Measurements from ENCODE around the gene GRIN1.

GRIN1 gene

DNA sequence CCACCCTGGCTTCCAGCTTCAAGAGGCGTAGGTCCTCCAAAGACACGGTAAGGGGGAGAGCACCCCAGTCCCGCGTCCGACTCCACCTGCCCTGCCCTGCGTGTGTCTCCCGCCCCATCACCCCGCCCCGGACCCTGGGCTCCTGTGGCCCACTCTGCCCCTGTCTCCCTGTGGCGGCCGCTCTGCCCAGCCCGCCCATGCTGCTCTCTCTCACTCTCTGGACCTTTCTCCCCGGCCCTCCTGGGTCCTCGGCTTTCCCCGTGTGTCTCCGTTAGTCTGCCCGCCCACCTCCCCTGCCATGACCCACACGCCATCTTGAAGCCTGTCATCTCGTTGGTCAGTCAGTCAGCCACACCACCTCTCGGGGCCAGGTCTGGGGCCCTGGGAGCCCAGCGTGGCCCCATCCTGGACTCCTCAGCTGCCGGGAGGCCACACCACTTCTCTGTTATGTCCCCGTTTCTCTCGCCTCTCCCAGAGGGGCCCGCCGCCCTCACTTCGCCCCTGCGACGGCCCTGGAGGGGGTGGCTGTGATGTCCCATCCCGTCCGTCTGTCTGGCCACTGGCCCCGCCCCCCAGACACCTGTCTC lies 26.4 kb downstream of the GRIN1 start:
- no peak for DNase-seq

DNA sequence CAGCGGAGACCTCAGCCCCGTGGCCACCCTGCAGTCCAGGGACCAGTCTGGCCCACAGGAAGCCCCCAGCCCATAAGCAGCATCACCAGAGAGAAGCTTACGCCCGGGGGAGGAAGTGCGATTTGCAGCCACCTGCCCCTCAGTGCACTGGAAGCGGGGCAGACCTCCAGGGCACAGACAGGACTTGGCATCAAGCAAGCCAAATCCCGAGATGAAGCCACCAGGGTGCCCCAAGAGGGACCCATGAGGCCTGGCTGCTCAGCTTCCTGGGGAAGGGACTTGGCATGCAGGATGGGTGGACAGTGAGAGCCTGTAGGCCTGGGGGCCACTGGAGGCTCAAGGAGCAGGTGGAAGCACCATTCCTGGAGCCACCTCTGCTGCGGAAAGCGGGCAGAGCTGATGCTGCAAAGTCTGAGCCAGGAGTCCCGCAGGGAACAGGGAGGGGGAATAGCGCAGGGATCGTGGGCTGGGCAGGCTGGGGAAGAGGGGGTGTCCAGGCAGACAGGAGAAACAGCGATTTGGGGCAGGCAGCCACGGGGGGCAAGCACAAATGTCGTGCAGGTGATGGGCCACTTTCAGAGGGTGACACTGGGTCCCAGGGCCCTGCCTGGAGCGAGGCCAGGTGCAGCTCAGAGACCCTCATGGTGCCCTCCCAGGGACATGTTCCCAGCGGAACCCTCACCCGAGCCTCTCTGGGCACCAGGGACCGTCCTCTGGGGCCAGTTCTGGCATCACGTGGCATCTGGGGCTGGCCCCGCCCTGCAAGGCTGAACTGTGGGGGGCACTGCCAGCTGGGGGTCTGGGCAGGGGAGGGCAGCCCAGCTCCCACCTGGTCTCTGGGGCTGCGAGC lies 27.7 kb downstream of the GRIN1 start:
- no peak for DNase-seq

DNA sequence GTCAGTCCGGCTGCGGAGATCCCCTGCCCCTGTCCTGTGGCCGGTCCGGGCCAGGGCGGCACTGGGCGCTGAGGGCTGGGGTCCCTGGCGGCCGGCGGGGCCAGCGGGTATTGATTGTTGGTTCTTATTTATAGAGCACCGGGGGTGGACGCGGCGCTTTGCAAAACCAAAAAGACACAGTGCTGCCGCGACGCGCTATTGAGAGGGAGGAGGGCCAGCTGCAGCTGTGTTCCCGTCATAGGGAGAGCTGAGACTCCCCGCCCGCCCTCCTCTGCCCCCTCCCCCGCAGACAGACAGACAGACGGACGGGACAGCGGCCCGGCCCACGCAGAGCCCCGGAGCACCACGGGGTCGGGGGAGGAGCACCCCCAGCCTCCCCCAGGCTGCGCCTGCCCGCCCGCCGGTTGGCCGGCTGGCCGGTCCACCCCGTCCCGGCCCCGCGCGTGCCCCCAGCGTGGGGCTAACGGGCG lies 28.4 kb downstream of the GRIN1 start:
- DNase-seq: no peak

DNA sequence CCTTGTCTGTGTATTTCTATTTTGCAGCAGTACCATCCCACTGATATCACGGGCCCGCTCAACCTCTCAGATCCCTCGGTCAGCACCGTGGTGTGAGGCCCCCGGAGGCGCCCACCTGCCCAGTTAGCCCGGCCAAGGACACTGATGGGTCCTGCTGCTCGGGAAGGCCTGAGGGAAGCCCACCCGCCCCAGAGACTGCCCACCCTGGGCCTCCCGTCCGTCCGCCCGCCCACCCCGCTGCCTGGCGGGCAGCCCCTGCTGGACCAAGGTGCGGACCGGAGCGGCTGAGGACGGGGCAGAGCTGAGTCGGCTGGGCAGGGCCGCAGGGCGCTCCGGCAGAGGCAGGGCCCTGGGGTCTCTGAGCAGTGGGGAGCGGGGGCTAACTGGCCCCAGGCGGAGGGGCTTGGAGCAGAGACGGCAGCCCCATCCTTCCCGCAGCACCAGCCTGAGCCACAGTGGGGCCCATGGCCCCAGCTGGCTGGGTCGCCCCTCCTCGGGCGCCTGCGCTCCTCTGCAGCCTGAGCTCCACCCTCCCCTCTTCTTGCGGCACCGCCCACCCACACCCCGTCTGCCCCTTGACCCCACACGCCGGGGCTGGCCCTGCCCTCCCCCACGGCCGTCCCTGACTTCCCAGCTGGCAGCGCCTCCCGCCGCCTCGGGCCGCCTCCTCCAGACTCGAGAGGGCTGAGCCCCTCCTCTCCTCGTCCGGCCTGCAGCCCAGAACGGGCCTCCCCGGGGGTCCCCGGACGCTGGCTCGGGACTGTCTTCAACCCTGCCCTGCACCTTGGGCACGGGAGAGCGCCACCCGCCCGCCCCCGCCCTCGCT lies 29.0 kb downstream of the GRIN1 start:
- DNase-seq: no peak

DNA sequence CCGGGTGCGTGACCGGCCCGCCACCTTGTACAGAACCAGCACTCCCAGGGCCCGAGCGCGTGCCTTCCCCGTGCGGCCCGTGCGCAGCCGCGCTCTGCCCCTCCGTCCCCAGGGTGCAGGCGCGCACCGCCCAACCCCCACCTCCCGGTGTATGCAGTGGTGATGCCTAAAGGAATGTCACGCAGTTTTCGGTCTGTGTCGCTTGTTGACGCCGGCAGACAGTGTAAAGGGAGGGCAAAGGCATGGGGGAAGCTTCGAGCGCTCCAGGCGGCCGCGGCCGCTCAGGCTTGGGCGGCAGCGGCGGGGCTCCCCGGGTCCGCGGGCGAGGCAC lies 29.6 kb downstream of the GRIN1 start:
- no peak for DNase-seq

DNA sequence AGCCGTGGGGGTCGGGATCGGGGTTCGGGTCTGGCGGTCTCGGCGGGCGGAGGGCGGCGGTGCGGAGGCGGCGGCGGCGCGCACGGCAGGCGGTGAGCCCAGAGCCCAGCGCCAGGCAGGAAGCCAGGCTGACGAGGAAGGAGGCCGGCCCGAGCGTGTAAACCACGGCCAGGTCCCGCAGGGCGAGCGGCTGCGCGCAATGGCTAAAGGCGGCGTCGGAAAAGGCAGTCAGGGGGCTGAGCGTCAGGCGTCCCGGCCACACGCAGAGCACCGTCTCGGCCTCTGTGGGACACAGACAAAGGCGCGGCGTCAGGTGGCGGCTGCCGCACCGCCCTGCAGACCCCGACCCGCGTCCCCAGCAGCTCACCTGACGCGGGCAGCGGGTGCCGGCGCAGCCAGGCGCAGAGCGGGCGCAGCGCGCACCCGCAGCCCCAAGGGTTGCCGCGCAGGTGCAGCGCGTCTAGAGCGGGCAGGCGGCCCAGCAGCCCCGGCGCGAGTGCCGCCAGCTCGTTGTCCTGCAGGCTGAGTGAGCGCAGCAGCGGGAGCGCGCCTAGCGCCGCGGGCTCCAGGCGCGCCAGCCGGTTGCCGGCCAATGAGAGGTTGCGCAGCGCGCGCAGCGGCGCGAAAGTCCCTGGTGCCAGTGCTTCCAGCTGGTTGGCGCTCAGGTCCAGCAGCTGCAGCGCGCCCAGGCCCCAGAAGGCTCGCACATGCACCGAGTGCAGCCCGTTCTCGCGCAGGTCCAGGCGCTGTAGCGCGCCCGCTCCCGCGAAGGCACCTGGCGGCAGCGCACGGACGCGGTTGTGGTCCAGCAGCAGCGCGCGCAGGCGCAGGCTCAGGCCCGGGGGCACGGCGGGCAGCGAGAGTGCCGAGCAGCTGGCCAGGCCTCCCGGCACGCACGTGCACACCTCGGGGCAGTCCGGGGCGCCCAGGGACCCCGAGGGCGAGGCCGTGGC lies 30.2 kb downstream of the GRIN1 start:
- DNase-seq: no peak

DNA sequence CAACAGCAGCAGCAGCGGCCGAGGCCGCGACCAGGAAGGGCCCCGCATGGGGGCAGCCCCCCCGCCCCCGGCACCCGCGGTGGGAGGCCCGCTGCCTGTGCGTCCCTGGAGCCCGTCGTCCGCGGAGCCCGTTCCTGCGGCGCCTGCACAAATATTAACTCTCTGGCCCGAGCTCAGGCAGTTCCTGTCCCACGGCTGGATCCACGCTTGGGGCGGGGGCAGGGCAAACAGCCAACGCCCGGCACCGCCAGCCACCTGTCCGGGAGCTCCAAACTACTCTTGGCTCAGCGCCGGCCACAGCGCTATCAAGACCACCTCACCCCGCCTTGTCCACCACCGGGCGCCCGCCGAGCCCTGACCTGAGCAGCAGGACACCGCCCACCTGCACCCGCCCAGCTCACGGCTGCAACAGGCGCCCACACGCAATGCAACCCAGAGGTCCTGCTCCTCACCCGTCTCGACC lies 31.0 kb downstream of the GRIN1 start, which contains the start of gene LRRC26:
TSS of gene LRRC26 (minus strand) at position 156 of the 463 bp plus-strand sequence. CDS start at position 48, 108 bp downstream.
- DNase-seq: no peak

DNA sequence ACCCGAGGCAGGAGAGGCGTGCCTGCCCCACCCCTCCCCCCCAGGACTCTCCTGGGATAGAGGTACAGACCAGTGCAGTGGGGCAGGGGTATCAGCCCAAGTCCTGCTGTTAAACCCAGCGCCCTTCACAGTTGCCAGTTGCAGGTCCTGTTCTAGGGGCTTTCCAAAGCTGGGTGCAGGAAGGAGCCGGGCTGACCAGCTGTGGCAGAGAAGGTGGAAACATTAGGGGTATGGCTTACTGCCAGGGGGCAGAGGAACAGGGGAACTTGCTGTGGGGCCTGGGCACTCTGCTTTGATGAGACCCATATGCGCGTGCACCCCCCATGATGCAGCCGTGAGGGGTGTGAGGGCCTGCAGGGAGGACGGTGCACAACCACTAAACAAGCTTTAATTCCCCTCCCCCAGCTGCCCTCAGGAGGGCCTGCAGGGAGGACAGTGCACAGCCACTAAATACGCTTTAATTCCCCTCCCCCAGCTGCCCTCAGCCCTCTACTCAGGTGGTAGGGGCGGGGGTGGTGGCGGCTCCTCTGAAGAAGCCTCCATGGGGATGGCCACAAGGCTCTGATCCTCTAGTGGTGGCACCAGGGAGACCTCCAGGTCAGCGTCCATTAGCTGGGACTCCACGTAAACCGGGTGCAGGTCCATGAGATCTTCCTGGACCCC lies 31.7 kb downstream of the GRIN1 start:
- DNase-seq: no peak

DNA sequence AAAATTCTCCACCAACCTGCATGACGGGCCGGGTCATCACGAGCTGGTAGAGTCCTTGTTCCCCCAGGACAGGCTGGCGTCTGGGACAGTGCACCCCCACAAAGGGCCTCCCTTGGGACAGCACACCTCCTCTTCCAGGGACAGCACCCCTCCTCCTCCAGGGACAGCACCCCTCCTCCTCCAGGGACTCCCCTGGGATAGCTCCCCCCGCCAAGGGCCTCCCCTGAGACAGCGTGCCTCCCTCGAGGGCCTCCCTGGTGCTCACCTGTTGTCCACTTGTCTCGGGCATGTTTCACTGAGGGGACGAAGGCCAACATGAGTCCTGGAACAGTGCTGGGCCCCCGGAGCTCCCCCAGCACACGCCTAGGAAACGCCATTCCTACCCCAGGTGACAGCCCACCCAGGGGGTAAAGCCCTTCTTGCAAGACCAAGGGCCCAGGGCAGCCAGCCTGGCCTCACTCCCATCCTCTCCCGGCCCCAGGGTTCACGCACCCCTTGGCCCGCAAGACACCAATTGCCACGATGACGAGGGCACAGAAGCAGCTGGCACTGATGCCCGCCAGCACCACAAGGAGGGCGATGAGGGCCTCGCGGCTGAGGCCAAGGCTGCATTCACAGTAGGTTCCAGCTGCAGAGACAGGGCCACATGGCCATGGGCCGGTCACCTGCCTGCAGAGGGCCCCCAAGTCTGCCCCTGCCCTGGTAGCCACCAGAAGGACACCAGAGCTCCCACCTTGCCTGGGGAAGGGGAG lies 32.4 kb downstream of the GRIN1 start:
- DNase-seq: no peak

DNA sequence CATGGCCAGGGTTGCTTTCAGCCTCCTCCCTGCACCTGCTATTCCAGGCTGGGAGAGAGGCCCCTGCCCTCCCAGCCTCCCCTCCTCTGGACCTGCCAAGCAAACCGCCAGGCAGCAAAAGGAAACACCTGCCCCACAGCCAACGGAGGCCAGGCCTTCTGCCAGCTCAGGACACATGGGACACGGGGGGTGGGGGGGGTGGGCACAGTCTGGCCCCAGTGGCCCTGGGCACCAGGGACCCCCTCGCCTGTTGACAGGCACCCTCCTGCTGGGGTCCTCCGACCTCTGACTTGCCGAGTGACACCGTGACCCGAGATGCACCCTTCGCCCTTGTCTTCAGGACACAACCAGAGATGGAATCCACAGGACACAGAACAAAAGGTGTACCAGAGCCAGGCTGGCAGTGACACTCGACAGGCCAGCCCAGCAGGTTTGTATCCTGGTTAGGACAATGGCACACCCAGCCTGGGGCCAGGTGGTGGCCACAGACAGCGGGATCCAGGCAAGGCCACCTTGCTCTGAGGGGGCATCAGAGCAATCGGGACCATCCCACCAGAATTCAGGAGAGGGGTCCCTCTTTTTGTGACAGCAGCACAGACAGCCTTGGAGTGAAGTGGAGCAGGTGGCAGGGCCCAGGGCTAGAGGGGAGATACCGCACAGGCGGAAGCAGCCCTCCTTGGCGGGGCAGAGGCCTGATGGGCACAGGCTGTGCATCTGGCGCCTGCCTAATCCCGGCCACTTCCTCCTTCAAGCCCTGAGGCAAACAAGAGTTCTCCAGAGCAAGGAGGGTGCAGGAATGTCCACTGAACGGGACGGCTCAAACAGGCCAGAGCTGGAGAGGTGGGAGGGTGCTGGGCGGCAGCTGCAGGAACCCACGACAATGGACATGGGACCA lies 34.2 kb downstream of the GRIN1 start:
- no peak for DNase-seq

DNA sequence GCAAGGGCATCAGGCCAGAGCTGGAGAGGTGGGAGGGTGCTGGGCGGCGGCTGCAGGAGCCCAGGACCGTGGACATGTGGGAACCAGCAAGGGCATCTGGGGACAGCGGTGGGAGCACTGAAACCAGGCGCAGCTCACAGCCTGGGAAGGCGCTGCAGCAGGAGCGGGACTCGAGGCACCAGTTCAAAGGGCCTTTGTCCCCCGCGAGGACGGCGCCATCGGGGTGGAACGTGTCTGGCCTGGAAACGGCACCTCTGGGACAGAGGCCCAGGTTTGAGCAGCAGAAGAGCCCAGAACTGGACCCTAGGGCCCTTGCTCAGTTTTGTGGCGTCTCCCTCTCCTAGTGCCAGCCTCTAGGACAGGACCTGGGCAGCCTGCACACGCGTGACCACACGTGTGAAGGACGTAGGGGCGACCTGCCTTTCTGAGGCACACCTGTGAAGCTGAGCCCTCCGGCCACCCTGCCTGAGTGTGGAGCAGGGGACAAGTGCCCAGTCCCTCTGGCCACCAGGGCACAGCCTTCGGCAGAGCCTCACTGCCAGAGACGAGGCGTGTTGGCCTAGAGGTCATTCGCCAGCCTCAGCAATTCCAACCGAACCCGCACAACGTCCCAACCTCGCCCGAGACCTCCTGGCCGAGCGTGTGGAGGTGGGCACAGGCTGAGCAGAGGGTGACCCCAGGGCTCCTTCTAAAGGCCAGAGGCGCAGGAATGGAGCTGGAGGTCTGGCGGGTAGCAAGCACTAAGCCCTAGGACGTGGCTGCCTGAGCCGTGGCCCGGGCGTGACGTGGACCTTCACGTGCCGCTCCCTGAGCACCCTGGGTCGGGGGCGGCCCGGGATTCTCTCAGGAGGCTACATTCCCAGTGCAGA lies 35.1 kb downstream of the GRIN1 start:
- DNase-seq: no peak

DNA sequence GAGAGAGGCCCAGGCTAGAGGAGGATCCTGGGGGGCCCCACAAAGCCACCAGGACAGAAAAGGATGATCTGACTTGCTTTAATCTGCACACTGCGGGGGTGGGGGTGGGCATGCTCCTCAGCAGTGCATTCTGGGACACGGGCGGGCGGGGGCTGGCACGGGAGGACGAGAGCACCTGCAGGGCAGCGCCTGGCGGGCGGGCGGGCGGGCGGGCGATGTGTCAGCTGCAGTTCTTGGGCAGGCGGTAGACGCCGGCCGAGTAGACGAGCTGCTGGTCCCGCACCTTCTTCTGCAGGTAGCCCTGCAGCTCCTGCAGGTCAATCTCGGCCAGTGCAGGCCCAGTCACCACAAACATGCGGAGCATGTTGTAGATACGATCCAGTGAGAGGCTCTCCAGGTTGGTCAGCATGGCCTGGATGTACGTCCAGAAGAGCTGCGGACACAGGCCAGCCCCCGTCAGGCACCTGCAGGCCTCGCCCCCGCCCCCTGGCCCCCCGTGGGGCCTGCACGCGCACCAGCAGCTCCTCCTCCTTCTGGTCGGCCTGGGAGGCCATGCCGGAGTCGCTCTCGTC lies 35.9 kb downstream of the GRIN1 start:
- no peak for DNase-seq

DNA sequence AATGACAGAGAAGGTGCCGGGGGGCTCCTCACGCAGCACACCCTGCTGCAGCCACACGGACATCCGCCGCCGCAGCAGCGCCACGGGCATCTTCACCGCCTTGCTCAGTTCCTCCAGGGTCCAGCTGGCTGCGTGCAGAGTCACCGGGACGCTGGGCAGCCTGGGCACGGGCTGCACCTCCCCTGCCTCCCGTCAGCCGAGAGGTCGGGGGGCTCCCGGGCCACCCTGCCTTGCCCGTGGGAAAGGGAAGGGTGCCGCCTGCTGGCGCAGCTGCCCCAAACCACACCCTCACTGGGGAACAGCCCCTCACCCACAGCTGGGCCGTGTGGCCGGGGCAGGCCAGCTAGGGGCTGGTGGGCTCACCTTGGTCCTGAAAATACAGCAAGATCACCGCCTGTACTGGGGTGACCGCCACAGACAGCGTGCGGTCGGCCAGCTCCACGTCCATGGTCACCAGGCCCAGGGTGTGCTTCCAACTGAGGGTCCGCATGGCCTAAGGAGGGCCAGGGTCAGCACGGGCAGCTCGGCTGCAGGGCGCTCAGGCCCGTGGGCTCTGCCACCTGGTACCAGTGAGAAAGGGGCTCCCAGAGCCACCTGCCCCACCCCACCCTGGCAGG lies 36.5 kb downstream of the GRIN1 start:
- DNase-seq: no peak

DNA sequence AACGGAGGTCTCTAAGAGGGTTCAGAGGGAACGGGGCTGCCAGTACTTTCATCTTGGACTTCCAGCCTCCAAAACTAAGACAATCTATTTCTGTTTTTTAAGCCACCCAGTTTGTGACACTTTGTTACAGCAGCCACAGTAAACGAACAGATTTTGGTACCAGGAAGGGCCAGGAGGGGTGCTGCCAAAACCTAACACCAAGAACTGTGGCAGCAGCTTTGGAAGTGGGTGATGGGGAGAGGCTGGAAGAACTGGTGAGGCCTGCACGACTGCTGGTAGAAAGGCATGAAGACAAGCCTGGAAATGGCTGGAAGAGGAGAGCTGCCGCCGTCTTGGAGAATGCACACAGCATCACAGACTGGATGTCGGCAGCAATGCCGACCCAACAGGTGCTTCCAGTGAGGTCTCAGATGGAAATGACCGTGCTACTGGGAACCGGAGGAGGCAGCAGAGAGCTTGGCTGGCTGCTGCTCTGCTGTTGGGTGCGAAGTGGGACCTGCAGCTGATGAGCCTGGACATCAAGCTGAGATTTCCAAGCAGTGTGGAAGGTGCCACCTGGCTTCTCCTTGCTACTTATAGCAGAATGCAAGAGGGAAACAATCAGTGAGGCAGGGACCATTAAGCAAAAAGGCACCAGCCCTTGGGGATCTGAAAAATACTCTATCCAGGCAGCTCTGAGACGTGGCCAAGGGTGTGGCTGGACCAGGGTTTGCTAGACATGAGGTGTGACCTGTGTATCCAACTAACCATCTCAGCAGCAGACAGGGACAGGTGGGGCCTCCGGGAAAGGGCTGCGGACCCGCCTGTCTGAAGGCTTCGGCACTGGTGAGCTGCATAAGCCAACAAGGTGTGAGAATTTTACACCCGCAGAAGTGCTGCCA lies 37.6 kb downstream of the GRIN1 start:
- no peak for DNase-seq

DNA sequence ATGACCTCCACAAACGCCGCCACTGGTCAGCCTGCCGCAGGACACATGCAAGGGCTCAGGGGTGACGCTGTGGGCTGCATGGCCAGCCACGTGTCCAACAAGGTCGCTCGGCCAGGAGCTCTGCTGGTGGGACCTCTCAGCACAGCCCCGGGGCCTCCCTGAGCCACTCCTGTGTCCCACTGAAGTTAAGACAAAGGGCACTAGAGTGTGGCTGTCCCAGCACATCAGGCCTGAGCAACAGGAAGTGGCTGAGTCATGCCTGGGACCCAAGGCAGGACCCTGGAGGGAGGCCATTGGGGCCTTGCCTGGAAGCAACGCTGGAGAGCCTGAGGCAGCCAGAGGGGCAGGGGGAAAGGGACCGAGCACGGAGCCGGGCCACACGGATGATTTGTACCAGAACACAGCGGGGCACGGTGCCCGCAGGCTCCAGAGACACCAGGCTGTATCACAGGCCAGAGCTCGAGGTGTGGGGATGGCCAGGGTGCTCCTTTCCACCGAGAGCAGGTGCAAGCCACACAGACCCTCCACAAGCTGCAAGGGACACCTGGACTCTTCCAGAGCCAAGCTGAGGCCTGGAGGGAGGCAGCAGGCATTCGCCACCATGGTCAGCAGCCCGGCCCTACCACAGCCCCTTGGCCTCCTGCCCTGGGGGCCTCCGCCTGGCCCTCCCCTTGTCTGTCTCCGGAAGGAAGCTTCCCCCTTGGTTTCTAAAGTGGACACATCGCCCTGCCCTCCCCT lies 39.4 kb downstream of the GRIN1 start:
- DNase-seq: no peak
